GM10266 (cell line): ENCODE results near the gene USP2.
A peak's percentile ranks its signal among the peaks of the same experiment; 100 is the strongest.

Experiments
- DNase-seq: peaks from one replicate; pipeline ENCODE4 v3.0.0; 2012; ENCODE audit errors: extremely low spot score
- TF ChIP-seq, protein P1 (sequence below): IDR thresholded peaks from 2 replicates; pipeline ENCODE4 v1.5.1; 2012; ENCODE audit warnings: mild to moderate bottlenecking, low read depth; ENCODE audit not compliant: control insufficient read depth, insufficient read depth; ENCODE audit errors: missing control alignments

Gene USP2

GRCh38 chr11:119324189-119324588 lies 57.3 kb downstream of the USP2 start:
- TF ChIP-seq, protein P1, sequence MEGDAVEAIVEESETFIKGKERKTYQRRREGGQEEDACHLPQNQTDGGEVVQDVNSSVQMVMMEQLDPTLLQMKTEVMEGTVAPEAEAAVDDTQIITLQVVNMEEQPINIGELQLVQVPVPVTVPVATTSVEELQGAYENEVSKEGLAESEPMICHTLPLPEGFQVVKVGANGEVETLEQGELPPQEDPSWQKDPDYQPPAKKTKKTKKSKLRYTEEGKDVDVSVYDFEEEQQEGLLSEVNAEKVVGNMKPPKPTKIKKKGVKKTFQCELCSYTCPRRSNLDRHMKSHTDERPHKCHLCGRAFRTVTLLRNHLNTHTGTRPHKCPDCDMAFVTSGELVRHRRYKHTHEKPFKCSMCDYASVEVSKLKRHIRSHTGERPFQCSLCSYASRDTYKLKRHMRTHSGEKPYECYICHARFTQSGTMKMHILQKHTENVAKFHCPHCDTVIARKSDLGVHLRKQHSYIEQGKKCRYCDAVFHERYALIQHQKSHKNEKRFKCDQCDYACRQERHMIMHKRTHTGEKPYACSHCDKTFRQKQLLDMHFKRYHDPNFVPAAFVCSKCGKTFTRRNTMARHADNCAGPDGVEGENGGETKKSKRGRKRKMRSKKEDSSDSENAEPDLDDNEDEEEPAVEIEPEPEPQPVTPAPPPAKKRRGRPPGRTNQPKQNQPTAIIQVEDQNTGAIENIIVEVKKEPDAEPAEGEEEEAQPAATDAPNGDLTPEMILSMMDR, result no peak
- DNase-seq, result no peak

GRCh38 chr11:119323532-119324033 lies 57.9 kb downstream of the USP2 start:
- TF ChIP-seq, protein P1, result peak; percentile 87
- DNase-seq, result peak; percentile 67

DNA sequence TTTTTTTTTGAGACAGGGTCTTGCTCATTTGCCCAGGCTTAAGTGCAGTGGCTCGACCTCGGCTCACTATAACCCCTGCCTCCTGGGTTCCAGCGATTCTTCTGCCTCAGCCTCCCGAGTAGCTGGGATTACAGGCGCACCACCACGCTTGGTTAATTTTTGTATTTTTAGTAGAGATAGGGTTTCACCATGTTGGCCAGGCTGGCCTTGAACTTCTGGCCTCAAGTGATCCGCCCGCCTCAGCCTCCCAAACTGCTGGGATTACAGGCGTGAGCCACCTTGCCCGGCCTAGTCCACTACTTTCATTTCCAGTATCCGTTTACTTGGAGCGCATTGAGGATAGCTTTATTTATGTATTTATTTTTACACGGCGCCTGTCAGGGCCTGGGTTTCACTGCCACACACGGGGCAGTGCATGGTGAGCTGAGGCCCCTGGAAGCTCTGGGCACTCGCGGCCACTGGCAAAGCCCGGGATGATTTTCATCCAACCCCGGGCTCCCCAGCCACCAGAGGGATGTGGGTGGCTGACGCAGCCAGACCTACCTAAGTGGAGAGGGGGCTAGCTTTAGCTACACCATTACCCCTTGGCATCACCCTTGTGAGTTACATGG lies 58.5 kb downstream of the USP2 start:
- TF ChIP-seq, protein P1, result no peak
- DNase-seq, result no peak

GRCh38 chr11:119322360-119322739 lies 59.1 kb downstream of the USP2 start:
- DNase-seq, result no peak
- TF ChIP-seq, protein P1, result no peak

- peak; percentile 89 for DNase-seq
- TF ChIP-seq, protein P1, result no peak
Observed at GRCh38 chr11:119320776-119321524, 60.5 kb downstream of the USP2 start.

DNA sequence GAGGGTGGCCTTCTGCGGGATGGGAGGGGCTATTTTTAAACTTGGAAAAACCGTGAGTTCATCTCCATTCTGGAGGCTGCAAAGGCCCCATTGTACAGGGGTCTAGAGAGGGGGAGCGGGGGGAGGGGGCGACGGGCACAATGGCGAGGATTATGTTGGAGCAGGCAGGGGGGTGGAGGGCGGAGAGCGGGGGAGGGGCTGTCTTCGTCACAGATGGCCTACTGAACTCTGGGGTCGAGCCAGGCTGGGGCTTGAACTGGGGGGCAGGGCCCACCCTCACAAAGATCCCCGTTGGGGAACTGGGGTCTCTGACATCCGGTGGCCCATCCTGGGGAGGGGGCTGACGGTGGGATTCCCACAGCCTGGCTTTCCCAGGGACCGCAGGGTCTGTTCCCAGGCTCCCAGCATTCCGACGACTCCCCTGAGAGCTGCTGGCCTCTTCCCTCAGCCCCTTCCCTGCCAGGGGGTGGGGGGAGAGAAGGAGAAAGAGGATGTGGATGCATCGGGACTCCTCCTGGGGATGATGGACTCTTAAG lies 61.2 kb downstream of the USP2 start:
- DNase-seq, result no peak
- TF ChIP-seq, protein P1, result no peak
